Adrenal gland (tissue), 5 donors: ENCODE data around the gene MYD88.
"Not testable (repeated sequence)": the region's sequence is repeated elsewhere in the genome, so short reads cannot be mapped to it uniquely, and the experiment has no call there.

Source experiments
- POLR2A ChIP-seq, 2 donors: fragments of 450-650 bp; IDR thresholded peaks; one replicate each; pipeline ENCODE4 v1.6.1; 2017; ENCODE audit warnings: antibody characterized with exemption in 2 of 2, mild to moderate bottlenecking in 2 of 2, moderate library complexity in 1 of 2
- TF ChIP-seq, protein P1 (sequence below), 6 experiments: fragments of 450-650 bp in 4 of 6; fragments of 200-600 bp in 2 of 6; sonication (generic) in 1 of 6; IDR thresholded peaks; 1 replicate in 5 of 6; 2 replicates in 1 of 6; pipeline versions ENCODE4 v1.5.1 to v1.8.0; 2016 to 2021; ENCODE audit warnings: antibody characterized with exemption in 6 of 6, mild to moderate bottlenecking in 2 of 6, moderate library complexity in 1 of 6
- donor health status: DM: no; HTN: no; CAD: no.

DNA sequence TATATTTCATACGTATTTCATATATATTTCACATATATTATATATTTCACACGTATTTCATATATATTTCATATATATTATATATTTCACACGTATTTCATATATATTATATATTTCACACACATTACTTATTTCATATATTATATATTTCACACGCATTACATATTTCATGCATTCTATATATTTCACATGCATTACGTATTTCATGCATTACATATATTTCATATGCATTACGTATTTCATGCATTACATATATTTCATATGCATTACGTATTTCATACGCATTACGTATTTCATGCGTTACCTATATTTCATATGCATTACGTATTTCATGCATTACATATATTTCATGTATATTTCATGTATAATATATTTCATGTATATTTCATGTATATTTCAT is 22.2 kb downstream of the MYD88 start:
- TF ChIP-seq, protein P1, sequence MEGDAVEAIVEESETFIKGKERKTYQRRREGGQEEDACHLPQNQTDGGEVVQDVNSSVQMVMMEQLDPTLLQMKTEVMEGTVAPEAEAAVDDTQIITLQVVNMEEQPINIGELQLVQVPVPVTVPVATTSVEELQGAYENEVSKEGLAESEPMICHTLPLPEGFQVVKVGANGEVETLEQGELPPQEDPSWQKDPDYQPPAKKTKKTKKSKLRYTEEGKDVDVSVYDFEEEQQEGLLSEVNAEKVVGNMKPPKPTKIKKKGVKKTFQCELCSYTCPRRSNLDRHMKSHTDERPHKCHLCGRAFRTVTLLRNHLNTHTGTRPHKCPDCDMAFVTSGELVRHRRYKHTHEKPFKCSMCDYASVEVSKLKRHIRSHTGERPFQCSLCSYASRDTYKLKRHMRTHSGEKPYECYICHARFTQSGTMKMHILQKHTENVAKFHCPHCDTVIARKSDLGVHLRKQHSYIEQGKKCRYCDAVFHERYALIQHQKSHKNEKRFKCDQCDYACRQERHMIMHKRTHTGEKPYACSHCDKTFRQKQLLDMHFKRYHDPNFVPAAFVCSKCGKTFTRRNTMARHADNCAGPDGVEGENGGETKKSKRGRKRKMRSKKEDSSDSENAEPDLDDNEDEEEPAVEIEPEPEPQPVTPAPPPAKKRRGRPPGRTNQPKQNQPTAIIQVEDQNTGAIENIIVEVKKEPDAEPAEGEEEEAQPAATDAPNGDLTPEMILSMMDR (IDR thresholded peaks at IDR 0.05): peak in 1 of 6 experiments; percentile 30
- not testable (repeated sequence) for TF ChIP-seq POLR2A (IDR thresholded peaks at IDR 0.05)
